Measurements from ENCODE around the gene CDIPT. TPM values are rescaled to one million over a fixed set of nuclear protein-coding genes. Genes with fewer than 3 reads are reported as not detected.
A peak's percentile ranks its signal among the peaks of the same experiment; 100 is the strongest.

Gene CDIPT
- total and polyA plus RNA-seq, 2 of the 13 experiments (the other 11 are each of a cell fraction or from before 2014, with no cell fraction given): 54.9 to 97.5 TPM

DNA sequence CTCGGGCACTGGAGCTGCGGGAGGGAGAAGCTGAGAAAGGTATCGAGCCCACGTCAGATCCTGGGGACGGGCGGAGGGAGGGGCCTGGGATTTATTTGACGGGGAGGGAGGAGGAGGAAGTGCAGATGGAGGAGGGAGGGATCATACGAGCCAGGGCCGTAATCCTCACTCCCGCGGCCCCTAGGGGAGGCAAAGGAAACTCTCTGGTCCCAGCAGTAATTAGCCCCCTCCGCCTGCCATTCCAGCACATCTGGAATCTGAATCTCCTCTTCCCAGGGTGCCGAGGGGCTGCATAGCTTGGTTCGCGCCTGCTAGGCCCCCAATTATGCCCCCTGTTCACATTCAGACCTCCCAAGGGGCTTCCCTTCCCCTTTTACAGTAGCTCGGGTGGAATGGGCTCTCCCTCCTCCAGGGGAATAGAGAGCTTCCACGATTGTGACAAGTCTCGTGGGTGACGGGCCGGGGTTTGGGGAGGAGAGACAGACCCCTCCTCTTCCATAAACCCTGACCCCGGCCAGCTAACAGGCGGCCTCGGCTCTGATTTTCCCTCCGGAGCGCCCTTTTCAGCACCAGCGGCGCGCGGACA lies 36.6 kb upstream of the CDIPT start, which contains the start of gene SEZ6L2 (continued):
- TF ChIP-seq, protein P1, sequence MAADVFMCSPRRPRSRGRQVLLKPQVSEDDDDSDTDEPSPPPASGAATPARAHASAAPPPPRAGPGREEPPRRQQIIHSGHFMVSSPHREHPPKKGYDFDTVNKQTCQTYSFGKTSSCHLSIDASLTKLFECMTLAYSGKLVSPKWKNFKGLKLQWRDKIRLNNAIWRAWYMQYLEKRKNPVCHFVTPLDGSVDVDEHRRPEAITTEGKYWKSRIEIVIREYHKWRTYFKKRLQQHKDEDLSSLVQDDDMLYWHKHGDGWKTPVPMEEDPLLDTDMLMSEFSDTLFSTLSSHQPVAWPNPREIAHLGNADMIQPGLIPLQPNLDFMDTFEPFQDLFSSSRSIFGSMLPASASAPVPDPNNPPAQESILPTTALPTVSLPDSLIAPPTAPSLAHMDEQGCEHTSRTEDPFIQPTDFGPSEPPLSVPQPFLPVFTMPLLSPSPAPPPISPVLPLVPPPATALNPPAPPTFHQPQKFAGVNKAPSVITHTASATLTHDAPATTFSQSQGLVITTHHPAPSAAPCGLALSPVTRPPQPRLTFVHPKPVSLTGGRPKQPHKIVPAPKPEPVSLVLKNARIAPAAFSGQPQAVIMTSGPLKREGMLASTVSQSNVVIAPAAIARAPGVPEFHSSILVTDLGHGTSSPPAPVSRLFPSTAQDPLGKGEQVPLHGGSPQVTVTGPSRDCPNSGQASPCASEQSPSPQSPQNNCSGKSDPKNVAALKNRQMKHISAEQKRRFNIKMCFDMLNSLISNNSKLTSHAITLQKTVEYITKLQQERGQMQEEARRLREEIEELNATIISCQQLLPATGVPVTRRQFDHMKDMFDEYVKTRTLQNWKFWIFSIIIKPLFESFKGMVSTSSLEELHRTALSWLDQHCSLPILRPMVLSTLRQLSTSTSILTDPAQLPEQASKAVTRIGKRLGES (CRISPR knock-in tag; IDR thresholded peaks at IDR 0.05; ENCODE audit: borderline replicate concordance): peak; percentile 92
- TF ChIP-seq, protein P2, sequence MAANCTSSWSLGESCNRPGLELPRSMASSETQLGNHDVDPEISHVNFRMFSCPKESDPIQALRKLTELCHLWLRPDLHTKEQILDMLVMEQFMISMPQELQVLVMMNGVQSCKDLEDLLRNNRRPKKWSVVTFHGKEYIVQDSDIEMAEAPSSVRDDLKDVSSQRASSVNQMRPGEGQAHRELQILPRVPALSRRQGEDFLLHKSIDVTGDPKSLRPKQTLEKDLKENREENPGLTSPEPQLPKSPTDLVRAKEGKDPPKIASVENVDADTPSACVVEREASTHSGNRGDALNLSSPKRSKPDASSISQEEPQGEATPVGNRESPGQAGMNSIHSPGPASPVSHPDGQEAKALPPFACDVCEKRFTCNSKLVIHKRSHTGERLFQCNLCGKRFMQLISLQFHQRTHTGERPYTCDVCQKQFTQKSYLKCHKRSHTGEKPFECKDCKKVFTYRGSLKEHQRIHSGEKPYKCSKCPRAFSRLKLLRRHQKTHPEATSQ (CRISPR knock-in tag; IDR thresholded peaks at IDR 0.05; ENCODE audit: borderline replicate concordance): no peak; the same call in 1 of the 2 replicates
- TF ChIP-seq, protein P3, sequence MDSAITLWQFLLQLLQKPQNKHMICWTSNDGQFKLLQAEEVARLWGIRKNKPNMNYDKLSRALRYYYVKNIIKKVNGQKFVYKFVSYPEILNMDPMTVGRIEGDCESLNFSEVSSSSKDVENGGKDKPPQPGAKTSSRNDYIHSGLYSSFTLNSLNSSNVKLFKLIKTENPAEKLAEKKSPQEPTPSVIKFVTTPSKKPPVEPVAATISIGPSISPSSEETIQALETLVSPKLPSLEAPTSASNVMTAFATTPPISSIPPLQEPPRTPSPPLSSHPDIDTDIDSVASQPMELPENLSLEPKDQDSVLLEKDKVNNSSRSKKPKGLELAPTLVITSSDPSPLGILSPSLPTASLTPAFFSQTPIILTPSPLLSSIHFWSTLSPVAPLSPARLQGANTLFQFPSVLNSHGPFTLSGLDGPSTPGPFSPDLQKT (CRISPR knock-in tag; IDR thresholded peaks at IDR 0.05; ENCODE audit: borderline replicate concordance): peak; percentile 57; the same call in 1 of the 2 replicates
- TF ChIP-seq ZNF260 (CRISPR knock-in tag; IDR thresholded peaks at IDR 0.05; ENCODE audit: borderline replicate concordance, low read depth) (no peak), RXRA (CRISPR knock-in tag; IDR thresholded peaks at IDR 0.05) (no peak), ZNF572 (CRISPR knock-in tag; IDR thresholded peaks at IDR 0.05) (no peak), ZNF143 (CRISPR knock-in tag; IDR thresholded peaks at IDR 0.05) (no peak; the same call in 1 of the 2 replicates), POLR2A (IDR thresholded peaks at IDR 0.05; ENCODE audit: insufficient read depth in 1 of 2, low read depth in 2 of 2, low read length in 2 of 2) (peak in 1 of 2 experiments; percentile 62; a peak in 2 of 4 replicates), ZNF619 (CRISPR knock-in tag; IDR thresholded peaks at IDR 0.05) (no peak; the same call in 1 of the 2 replicates), GABPB1 (CRISPR knock-in tag; IDR thresholded peaks at IDR 0.05) (peak; percentile 65; the same call in 1 of the 2 replicates), TSC22D2 (CRISPR knock-in tag; IDR thresholded peaks at IDR 0.05; ENCODE audit: borderline replicate concordance) (peak; percentile 99), GTF3A (CRISPR knock-in tag; conservative IDR thresholded peaks at IDR 0.05) (no peak), RFXAP (CRISPR knock-in tag; IDR thresholded peaks at IDR 0.05; ENCODE audit: borderline replicate concordance) (peak; percentile 91; the same call in 1 of the 2 replicates), TEAD3 (CRISPR knock-in tag; optimal IDR thresholded peaks at IDR 0.05; ENCODE audit: borderline replicate concordance) (peak; percentile 50), ZNF775 (CRISPR knock-in tag; IDR thresholded peaks at IDR 0.05; ENCODE audit: borderline replicate concordance) (no peak), ZNF780A (CRISPR knock-in tag; IDR thresholded peaks at IDR 0.05) (no peak)
- TF ChIP-seq, protein P4, sequence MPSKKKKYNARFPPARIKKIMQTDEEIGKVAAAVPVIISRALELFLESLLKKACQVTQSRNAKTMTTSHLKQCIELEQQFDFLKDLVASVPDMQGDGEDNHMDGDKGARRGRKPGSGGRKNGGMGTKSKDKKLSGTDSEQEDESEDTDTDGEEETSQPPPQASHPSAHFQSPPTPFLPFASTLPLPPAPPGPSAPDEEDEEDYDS (CRISPR knock-in tag; IDR thresholded peaks at IDR 0.05): peak; percentile 81
- TF ChIP-seq, protein P5, sequence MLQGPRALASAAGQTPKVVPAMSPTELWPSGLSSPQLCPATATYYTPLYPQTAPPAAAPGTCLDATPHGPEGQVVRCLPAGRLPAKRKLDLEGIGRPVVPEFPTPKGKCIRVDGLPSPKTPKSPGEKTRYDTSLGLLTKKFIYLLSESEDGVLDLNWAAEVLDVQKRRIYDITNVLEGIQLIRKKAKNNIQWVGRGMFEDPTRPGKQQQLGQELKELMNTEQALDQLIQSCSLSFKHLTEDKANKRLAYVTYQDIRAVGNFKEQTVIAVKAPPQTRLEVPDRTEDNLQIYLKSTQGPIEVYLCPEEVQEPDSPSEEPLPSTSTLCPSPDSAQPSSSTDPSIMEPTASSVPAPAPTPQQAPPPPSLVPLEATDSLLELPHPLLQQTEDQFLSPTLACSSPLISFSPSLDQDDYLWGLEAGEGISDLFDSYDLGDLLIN (CRISPR knock-in tag; IDR thresholded peaks at IDR 0.05; ENCODE audit: borderline replicate concordance): no peak
- TF ChIP-seq, protein P6, sequence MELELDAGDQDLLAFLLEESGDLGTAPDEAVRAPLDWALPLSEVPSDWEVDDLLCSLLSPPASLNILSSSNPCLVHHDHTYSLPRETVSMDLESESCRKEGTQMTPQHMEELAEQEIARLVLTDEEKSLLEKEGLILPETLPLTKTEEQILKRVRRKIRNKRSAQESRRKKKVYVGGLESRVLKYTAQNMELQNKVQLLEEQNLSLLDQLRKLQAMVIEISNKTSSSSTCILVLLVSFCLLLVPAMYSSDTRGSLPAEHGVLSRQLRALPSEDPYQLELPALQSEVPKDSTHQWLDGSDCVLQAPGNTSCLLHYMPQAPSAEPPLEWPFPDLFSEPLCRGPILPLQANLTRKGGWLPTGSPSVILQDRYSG (CRISPR knock-in tag; IDR thresholded peaks at IDR 0.05): peak; percentile 99
- TF ChIP-seq, protein P7, sequence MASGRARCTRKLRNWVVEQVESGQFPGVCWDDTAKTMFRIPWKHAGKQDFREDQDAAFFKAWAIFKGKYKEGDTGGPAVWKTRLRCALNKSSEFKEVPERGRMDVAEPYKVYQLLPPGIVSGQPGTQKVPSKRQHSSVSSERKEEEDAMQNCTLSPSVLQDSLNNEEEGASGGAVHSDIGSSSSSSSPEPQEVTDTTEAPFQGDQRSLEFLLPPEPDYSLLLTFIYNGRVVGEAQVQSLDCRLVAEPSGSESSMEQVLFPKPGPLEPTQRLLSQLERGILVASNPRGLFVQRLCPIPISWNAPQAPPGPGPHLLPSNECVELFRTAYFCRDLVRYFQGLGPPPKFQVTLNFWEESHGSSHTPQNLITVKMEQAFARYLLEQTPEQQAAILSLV (CRISPR knock-in tag; IDR thresholded peaks at IDR 0.05; ENCODE audit: borderline replicate concordance): no peak
